MM.1S (cell line): ENCODE data around the gene ATP13A3.

Experiments
- CTCF ChIP-seq: fragments of 300-600 bp; sonication (generic); IDR thresholded peaks from 2 replicates; pipeline ENCODE4 v1.5.1; 2016; ENCODE audit warnings: antibody characterized with exemption, low read length, mixed read lengths
- EZH2 ChIP-seq: fragments of 300-600 bp; sonication (generic); optimal IDR thresholded peaks from 2 replicates; pipeline ENCODE3; 2017; ENCODE audit warnings: low read depth, mild to moderate bottlenecking, antibody characterized with exemption, low read length, mixed read lengths

- TF ChIP-seq CTCF (no peak), EZH2 (no peak)
Measured at GRCh38 chr3:194476784-194477183, 10.0 kb downstream of the ATP13A3 start.
